Panc1 (cell line): ENCODE results near the gene CGREF1. TPM values are rescaled to one million over a fixed set of nuclear protein-coding genes. Genes with fewer than 3 reads are reported as not detected.

Source experiments
- ATAC-seq: fragments of 200-7000 bp; cut with Tn5 transposase; 2 replicates; pipeline ENCODE4 v1.9.1; 2020; ENCODE audit warnings: mild to moderate bottlenecking, moderate library complexity
- Bru-seq: library from RNA; stranded (reverse); fragments of 400-500 nt; gene quantifications from one replicate; lab custom pipeline; 2021; lab: Mats Ljungman, UMichigan
- BruChase-seq, 2 experiments: library from RNA; stranded (reverse); fragments of 400-500 nt; gene quantifications; one replicate each; lab custom pipeline; 2021; lab: Mats Ljungman, UMichigan
- BruUV-seq: library from RNA; stranded (reverse); fragments of 400-500 nt; replicated peaks from 2 replicates; lab custom pipeline; 2021; lab: Mats Ljungman, UMichigan
- CTCF ChIA-PET: fragments of 300-600 bp; sonication (Branson Sonifier 250); formaldehyde crosslinking; loops from one replicate; lab custom pipeline; 2022; ENCODE audit warnings: antibody characterized with exemption; lab: Charles Lee
- POLR2A ChIA-PET: fragments of 300-600 bp; sonication (Branson Sonifier 250); formaldehyde crosslinking; loops from one replicate; lab custom pipeline; 2022; ENCODE audit warnings: antibody characterized with exemption; lab: Charles Lee
- DNase-seq: peaks from one replicate; pipeline ENCODE4 v3.0.0-alpha.2; 2010; ENCODE audit warnings: low read depth, low spot score
- H3K27ac ChIP-seq: 2 replicates; pipeline ENCODE4 v1.5.1; 2011; ENCODE audit warnings: mild to moderate bottlenecking, low read length, inconsistent platforms
- H3K27me3 ChIP-seq: fragments of 200-500 bp; sonication (Bioruptor generic); 2 replicates; pipeline ENCODE4 v1.6.0; 2014; ENCODE audit warnings: low read length, inconsistent platforms; ENCODE audit not compliant: control insufficient read depth, insufficient read depth
- H3K36me3 ChIP-seq: fragments of 200-500 bp; sonication (Bioruptor generic); 2 replicates; pipeline ENCODE4 v1.5.1; 2014; ENCODE audit warnings: inconsistent platforms, mild to moderate bottlenecking, low read length, moderate library complexity; ENCODE audit not compliant: control insufficient read depth, insufficient read depth
- H3K4me1 ChIP-seq: 2 replicates; pipeline ENCODE4 v1.5.1; 2011; ENCODE audit warnings: inconsistent platforms, mild to moderate bottlenecking, low read length, moderate library complexity; ENCODE audit not compliant: control insufficient read depth, insufficient read depth
- H3K4me3 ChIP-seq, 2 experiments: 2 replicates each; pipeline ENCODE4 v1.5.1; 2011 to 2012; ENCODE audit warnings: low read depth in 2 of 2, low read length in 2 of 2, mild to moderate bottlenecking in 2 of 2, inconsistent platforms in 1 of 2, moderate library complexity in 1 of 2
- H3K9me3 ChIP-seq: fragments of 200-500 bp; sonication (Bioruptor generic); 2 replicates; pipeline ENCODE4 v1.5.1; 2014; ENCODE audit warnings: low read depth, mild to moderate bottlenecking, inconsistent platforms, low read length, moderate library complexity; ENCODE audit not compliant: control insufficient read depth, insufficient read depth
- CTCF ChIP-seq: fragments of 450-650 bp; IDR thresholded peaks from 2 replicates; pipeline ENCODE4 v1.5.1; 2017; ENCODE audit warnings: mild to moderate bottlenecking
- POLR2AphosphoS5 ChIP-seq: IDR thresholded peaks from 2 replicates; pipeline ENCODE4 v1.6.1; 2012; ENCODE audit warnings: mild to moderate bottlenecking, low read depth, low read length, moderate library complexity
- REST ChIP-seq, 2 experiments: IDR thresholded peaks; 2 replicates each; pipeline ENCODE4 v1.6.1; 2011 to 2012; ENCODE audit warnings: low read depth in 2 of 2, control low read depth in 1 of 2, low read length in 1 of 2, mild to moderate bottlenecking in 1 of 2, moderate library complexity in 1 of 2; ENCODE audit not compliant: insufficient read depth in 1 of 2
- SIN3A ChIP-seq: IDR thresholded peaks from 2 replicates; pipeline ENCODE4 v1.6.1; 2012; ENCODE audit warnings: low read depth, mild to moderate bottlenecking, low read length, moderate library complexity, borderline replicate concordance; ENCODE audit not compliant: insufficient read depth
- TCF7L2 ChIP-seq: IDR thresholded peaks from 2 replicates; pipeline ENCODE4 v1.6.1; 2011; ENCODE audit warnings: mild to moderate bottlenecking, low read depth, low read length, inconsistent platforms
- in situ Hi-C: cut with HindIII; loops from 2 replicates; pipeline ENCODE4 v1.10.0; 2016; ENCODE audit warnings: low sequenced_read_pairs, low pct_unique_long_range_greater_than_20kb
- intact Hi-C: fragments of 100-400 bp; cut with micrococcal nuclease; formaldehyde crosslinking; loops from one replicate; pipeline ENCODE4 v1.10.0; 2022; ENCODE audit not compliant: unreplicated experiment
- long read RNA-seq: library from polyadenylated mRNA; unstranded; transcript quantifications from one replicate; pipeline ENCODE4 v2.0.0, GENCODE V29; 2021; ENCODE audit not compliant: unreplicated experiment
- polyA plus RNA-seq: library from polyadenylated mRNA; unstranded; fragments of >200 nt; gene quantifications from one replicate; pipeline ENCODE4 v1.2.1, GENCODE V29; 2012; ENCODE audit warnings: missing spikeins; ENCODE audit not compliant: insufficient read length
- total RNA-seq: library from RNA; stranded (reverse); gene quantifications from one replicate; pipeline ENCODE4 v1.2.1, GENCODE V29; 2021; ENCODE audit not compliant: unreplicated experiment

CGREF1 gene, protein sequence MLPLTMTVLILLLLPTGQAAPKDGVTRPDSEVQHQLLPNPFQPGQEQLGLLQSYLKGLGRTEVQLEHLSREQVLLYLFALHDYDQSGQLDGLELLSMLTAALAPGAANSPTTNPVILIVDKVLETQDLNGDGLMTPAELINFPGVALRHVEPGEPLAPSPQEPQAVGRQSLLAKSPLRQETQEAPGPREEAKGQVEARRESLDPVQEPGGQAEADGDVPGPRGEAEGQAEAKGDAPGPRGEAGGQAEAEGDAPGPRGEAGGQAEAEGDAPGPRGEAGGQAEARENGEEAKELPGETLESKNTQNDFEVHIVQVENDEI
- total RNA-seq (10.1 TPM), Bru-seq, nascent RNA (percentile 42 among the genes with signal in this experiment), BruChase-seq, experiment 1, labeled RNA remaining after a 2-hour chase (percentile 47 among the genes with signal in this experiment), BruChase-seq, experiment 2, labeled RNA remaining after a 6-hour chase (percentile 44 among the genes with signal in this experiment)
- 16.8 TPM for polyA plus RNA-seq
- long read RNA-seq, partial matches to known transcripts, result 2 of 4 reads
- long read RNA-seq, other reads (novel, unspliced or antisense), result 2 of 4 reads

DNA sequence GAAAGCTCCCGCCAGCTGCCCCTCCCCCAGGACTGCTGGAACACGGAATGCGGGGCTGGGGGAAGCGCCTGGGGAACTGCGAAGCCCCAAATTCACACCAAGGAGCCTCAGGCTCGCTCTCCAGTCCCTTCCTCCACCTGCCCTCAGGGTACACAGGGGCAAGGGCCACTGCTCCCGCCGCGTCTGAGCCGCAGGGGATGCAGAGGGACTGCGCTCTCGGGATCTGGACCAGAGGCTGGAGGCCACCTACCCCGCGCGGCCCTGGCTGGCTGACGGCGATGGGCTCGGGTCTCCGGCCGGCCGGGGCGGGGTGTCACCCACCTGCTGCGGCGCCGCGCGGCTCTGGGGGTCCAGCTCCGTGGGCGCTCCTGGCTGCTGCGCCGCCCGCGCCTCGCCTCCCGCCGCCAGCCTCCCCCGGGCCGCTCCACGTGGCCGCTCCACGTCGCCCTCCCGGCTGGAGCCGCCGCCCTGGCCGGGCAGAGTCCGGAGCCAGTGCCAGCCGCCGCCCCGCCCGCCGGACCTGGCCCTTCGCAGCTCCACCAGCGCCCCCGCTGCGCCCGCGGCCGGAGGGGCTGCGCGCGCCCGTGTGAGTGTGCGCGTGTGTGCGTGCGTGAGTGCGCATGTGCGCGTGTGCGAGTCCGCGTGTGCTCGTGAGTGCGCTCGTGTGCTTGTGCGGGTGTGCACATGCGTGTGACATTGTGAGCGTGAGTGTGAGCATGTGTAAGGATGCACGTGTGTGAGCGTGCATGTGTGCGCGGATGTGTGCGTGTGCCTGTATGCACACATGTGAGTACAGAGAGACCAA is at the start of gene CGREF1:
TSS of gene CGREF1 (minus strand) at position 604 of the 805 bp plus-strand sequence. CDS start 14,762 bp downstream, outside the sequence.
- ATAC-seq (peak; percentile 64), DNase-seq (no peak)
- Histone ChIP-seq H3K27ac (no peak within 1 kb of the TSS), H3K4me3 (peak within 1 kb of the TSS; percentile 54 to 64), H3K36me3 (no peaks in the 10 kb centered on the region), H3K4me1 (peaks cover 4% of the 10 kb centered on the region), H3K27me3 (no peaks in the 10 kb centered on the region; the same call in 1 of the 2 replicates), H3K9me3 (no peaks in the 10 kb centered on the region)
- ChIA-PET CTCF (no interaction called here), POLR2A (no interaction called here)
- intact Hi-C loops, result no loop called here
- no peak for TF ChIP-seq TCF7L2
- no peak for TF ChIP-seq CTCF
- TF ChIP-seq SIN3A, result no peak
- peak in 1 of 2 experiments; percentile 83; a peak in 2 of 4 replicates for TF ChIP-seq REST (IDR thresholded peaks at IDR 0.05; ENCODE audit: insufficient read depth in 1 of 2, low read depth in 2 of 2, low read length in 1 of 2)
- TF ChIP-seq POLR2AphosphoS5, result no peak
- in situ Hi-C loops, result no loop called here
- BruUV-seq, result no TSS peak

DNA sequence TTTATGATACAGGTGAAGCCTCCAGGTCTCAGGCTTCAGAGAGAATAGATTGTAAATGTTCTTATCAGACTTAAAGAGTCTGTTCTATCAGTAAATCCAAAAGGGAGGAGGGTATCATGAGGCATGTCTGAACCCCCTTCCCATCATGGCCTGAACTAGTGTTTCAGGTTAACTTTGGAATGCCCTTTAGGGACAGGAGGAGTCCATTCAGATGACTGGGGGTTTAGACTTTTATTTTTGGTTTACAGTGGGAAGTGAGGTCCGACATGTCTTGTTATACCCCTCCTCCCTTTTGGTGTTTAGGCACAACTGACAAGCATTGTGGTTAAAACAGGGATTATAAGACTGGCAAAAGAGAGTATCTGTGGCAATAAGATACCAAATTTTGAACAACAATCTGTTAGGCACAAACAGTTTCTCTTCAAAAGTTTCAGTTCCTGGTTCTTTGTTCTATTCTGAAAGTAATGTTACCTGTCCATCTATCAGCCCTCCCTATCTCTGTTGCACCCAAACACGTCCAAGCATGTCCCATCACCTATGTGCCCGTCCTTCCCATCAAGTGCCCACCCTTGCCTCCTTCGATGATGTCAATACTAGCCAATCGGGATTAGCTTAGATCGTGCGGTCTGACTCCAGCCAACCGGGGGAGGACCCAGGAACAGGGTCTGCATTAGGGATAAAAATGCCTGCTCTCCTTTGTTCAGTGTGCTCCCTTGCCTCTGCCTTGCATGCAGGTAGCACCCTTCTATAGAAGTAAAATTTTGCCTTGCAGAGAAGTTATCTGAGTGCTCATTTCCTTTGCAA is 46.2 kb upstream of the CGREF1 start:
- BruUV-seq, result no TSS peak
- Histone ChIP-seq H3K27ac (no peak overlapping the region), H3K27me3 (no peaks in the 10 kb centered on the region), H3K36me3 (no peaks in the 10 kb centered on the region), H3K9me3 (no peaks in the 10 kb centered on the region), H3K4me1 (no peaks in the 10 kb centered on the region), H3K4me3 (no peak overlapping the region)
- in situ Hi-C loops, result no loop called here
- ChIA-PET POLR2A (no interaction called here), CTCF (no interaction called here)
- no peak for ATAC-seq
- TF ChIP-seq POLR2AphosphoS5 (no peak), REST (IDR thresholded peaks at IDR 0.05; ENCODE audit: insufficient read depth in 1 of 2, low read depth in 2 of 2, low read length in 1 of 2) (no peak), TCF7L2 (no peak), CTCF (no peak), SIN3A (no peak)
- intact Hi-C loops, result no loop called here
- DNase-seq, result no peak
